Natural killer cell (primary cell): ENCODE measurements around the gene PDCD10. TPM values are rescaled to one million over a fixed set of nuclear protein-coding genes. Genes with fewer than 3 reads are reported as not detected.

Experiments used
- total RNA-seq, 4 donors: library from RNA; stranded (reverse); fragments of 120-200 nt in 1 of 4; gene quantifications; one replicate each; pipeline versions ENCODE4 v1.2.3 to v1.2.4, GENCODE V29; 2013 to 2022

Gene PDCD10
- total RNA-seq, 3 donors from 2014 or later (not counting 1 experiment from before 2014, with no cell fraction given): 50.6 to 58.3 (median 50.8) TPM

Other genes starting within 250 kb of the PDCD10 start
- 1 to 10 TPM; 1.4 to 1.9 (median 1.5) TPM for gene WDR49, start 81.0 kb downstream of the PDCD10 start, total RNA-seq
- 1 to 10 TPM; 5.6 to 9.3 (median 8.5) TPM for gene SERPINI1, start 829 bp upstream of the PDCD10 start, total RNA-seq